EH (cell line): ENCODE results near the gene PDHA1.

Source experiments
- DNase-seq: peaks from one replicate; pipeline ENCODE4 v3.0.0-alpha.2; 2015; ENCODE audit warnings: low read depth

The PDHA1 gene

DNA sequence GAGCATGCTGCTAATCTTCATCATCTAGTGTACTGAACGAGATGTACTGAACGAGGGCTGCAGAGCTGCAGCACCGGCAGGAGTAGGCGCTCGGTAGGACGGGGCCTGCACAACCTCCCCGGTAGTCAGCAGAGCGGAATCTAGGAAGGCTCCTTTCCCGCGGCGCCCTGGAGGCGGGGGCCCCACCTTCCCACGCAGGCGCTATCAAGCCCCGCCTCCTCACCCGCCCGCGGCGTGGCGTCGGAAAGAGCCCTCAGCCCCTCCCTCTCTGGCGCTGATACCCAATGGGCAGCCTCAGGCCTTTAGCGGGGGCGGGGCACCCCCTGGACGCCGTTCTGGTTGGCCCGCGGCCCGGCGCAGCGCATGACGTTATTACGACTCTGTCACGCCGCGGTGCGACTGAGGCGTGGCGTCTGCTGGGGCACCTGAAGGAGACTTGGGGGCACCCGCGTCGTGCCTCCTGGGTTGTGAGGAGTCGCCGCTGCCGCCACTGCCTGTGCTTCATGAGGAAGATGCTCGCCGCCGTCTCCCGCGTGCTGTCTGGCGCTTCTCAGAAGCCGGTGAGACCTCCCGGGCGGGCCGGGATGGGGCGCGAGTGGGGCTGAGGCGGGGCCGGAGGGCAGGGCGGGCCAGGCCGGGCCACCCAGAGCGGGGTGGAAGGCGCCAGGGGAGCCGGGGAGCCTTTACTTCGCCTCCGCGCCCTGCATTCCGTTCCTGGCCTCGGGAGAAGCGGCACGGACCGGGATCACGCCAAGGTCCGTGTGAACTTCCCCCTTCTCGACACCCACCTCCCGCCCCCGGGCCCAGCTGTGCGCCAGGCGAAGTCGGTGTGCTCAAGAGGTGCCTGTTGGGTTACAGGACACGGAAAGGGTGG lies at the start of gene PDHA1:
PDHA1 (plus strand) TSS at position 393 of the 874 bp plus-strand sequence; CDS start at position 504, 111 bp downstream.
- DNase-seq = peak; percentile 92

DNA sequence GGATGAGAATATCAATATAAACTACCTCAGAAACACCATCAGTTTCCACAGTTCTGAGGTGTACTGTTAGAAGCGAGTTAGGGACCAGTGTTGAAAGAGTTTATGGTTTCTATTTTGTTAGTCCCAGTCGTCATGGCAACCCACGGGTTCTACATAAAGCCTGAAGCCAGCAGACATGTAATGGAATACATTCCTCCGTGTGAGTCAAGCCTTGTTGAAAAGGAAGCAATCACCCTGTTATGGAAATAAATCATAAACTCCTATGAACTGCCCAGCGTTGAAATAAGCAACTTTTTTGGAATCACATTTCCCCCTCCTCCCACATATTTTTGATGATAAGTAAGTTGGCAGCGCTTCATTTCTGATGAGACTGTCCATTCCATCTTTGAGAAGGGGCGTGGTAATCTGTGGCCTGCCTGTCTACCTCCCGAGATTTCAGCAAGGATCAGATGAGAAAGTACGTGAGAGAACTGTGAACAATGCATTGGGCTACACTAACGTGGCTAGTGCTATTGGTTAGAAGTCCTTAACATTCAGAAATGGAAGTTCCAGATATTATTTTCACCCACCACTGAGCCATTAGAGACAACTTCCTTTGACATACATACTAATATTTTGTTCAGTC lies 40.4 kb upstream of the PDHA1 start:
- DNase-seq = peak; percentile 66

DNA sequence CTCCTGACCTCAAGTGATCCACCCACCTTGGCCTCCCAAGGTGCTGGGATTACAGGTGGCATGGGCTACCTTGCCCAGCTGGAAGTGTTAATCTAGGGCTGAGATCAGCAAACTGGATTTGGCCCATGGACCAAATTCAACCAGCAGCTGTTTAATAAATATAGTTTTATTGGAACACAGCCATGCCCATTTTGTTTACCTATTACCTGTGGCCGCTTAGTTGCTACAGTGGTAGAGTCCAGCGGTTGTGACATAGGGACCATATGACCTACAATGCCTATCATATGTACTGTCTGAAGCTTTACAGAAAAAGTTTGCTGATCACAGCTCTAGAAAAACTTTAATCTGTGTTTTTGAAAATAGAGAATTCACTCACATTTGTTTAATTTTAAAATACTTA lies 17.2 kb upstream of the PDHA1 start:
- no peak for DNase-seq

GRCh38 chrX:19331831-19332230 lies 11.9 kb upstream of the PDHA1 start:
- DNase-seq = no peak

- DNase-seq = peak; percentile 50
These were observed 10.7 kb upstream of the PDHA1 start for GRCh38 chrX:19332983-19333382.

- peak; percentile 13 for DNase-seq
These were observed 8.6 kb upstream of the PDHA1 start for GRCh38 chrX:19334945-19335626.

DNA sequence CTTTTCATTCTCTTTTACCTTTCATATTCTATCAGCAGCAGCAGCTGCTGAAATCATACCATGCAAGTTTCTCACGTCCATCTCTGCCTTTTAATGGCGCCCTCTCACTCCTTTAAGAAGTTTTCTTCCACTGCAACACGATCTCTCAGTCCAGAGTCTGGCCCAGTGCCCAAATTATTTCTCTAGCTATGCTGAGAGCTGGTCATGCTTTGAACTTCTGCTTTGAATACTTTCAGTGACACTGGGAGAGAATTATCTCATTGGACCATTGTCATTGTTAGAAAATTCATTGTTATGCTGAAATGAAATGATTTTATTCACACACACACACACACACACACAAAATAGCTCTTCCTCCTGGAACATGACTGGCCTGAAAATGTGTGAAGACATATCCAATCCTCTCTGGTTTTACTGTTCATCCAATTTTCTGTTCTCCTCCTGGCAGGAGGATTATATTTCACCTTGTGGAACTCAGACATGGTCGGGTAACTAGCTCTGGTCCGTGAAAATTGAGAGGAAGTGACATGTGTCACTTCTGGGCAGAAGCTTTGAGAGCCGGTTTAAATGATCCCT lies 1.3 kb upstream of the PDHA1 start:
- DNase-seq = peak; percentile 51

DNA sequence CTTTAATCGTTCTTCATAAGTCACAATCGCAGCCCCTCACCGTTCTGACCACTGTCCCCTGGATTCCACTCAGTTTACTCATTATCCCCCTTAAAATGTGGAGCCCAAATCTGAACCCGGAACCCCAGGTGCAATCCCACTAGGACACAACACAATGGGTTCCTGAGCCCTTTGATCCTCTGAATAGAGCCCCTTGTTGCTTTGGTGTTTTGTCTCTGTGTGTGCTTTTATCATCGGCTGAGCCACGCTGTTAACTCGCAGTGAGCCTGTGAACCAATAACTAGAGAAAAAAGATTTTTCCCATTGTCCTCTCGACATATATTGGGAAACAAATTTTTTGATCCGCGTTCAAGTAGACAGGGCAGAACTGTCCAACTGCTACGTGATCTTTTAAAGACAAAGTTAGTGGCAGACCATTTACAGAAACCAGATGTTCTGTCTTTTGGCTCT lies 617 bp upstream of the PDHA1 start:
- no peak for DNase-seq

GRCh38 chrX:19344661-19345060 lies 934 bp downstream of the PDHA1 start:
- DNase-seq = no peak

GRCh38 chrX:19347916-19348315 lies 4.2 kb downstream of the PDHA1 start:
- DNase-seq = peak; percentile 46

DNA sequence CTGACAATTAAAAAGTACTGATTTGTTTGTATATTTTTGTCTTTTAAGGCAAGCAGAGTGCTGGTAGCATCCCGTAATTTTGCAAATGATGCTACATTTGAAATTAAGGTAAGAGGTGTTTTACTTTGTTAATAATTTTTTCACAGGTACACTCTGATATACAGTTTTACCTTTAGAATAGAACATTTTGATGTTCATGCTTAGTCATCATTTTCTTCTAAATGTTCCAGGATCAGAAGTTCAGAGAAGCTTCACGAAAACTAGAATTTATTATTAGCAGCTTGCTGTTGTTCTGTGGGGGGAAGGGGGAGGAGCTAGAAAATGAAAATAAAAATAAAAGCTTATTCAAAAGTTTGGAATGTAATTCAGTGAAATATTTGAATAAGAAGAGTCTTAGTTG lies 5.5 kb downstream of the PDHA1 start:
- DNase-seq = no peak

DNA sequence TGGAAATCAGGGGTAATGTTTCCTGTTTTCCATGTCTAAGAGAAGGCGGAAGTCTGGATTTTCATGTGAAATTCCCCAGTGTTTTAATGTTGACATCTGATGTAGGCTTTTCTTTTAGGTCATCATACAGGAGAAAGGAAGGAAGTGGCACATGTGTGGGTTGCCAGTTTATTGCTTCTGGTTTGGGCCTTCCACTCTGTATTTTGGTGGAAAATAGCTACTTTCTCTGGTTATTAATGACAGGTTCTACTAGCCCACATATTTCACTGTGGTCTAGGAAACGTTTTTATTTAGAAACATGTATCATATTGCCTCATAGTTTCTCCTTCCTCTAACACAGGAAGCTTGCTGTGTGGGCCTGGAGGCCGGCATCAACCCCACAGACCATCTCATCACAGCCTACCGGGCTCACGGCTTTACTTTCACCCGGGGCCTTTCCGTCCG lies 7.2 kb downstream of the PDHA1 start:
- no peak for DNase-seq

DNA sequence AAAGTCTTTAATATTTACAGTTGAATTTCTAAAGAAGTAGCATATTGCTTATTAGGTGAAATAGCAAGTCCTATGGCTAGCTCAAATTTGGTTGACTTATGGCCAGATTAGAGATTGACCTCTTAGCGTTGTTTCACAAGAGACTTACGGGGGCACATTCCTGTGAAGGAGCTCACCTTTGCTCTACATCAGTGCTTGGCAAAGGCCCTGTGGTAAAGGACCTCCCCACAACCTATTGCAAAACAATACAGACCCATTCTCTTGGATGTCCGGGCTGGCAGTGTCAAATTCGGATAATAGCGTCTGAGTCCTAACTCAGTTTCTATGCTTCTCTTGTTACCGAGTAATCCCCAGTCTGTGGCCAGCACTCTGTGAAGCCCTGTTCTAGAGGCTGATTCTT lies 10.9 kb downstream of the PDHA1 start:
- no peak for DNase-seq

DNA sequence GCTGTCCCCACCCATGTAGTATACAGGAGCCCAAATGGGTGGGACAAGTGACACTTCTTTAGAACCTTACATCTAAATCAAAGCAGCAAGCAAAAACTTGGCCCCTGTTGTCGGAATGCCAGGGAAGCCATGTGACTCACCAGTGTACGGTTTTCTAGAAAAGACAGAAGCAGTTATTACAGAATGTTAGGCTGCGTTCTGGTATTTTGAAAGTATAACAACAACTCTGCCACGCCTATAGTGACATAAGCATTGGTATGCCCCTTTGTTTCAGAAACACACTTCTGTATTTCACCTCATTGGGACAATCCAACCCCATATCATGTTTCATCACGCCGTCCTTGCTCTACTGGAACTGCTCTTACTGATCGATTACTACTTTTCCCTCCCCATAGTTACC lies 14.8 kb downstream of the PDHA1 start:
- DNase-seq = no peak

GRCh38 chrX:19360903-19361302 lies 17.2 kb downstream of the PDHA1 start:
- no peak for DNase-seq

DNA sequence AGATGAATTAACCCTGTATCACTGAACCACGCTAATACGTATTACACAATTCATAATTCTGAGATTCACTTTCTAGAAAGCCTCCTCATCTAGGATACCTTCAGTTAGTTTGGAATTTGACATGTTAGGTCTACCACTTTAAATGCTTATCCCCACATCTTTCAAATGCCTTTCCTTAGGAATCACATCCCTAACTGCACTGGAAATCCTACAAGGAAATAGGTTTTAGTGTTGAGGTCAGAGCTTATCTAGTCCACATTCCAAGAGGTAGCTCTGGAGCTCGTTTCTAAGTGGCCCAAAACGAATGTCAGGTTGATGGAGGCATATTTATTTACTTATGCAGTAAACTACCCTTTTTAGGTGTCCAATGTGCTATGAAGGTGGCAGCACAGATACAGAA lies 18.0 kb downstream of the PDHA1 start:
- DNase-seq = peak; percentile 34

DNA sequence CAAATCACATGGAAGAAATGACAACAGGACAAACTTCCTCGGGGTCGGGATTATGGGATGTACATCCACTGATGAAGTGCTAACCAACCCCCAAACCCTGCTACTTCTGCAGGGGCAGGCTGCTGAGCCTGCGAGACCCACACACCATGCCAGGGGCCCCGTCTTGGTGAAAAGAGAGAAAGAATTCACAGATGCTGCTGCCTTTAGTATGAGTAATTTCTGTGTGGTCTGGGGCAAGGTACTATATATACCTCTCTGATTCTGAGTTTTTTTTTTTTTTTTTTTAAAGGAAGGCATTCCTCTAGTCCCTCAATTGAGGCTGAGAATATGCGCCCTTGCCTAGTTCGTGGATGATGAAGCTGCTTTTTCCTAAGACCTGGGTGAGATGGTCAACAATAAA lies 24.8 kb downstream of the PDHA1 start:
- DNase-seq = peak; percentile 35

GRCh38 chrX:19370061-19370460 lies 26.3 kb downstream of the PDHA1 start:
- DNase-seq = peak; percentile 72

DNA sequence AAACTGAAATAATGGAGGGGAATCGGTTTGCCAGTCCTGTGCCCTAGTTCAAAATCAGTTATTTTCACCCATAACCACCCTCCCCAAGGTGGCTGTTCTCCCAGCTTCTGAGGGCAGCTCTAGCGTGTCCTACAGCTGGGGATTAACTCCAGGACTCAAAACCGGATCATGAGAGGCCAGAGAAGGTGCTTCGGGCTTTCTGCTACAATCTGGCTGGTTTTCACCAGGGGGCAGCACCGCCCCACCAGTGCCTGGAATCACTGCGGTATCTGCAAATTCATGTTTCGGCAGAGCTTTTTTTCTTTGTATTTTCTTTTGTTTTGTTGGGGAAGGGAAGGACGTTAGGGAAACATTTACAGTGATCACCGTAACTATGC lies 28.4 kb downstream of the PDHA1 start:
- DNase-seq = peak; percentile 67

GRCh38 chrX:19372547-19373331 lies 29.0 kb downstream of the PDHA1 start:
- DNase-seq = peak; percentile 13

DNA sequence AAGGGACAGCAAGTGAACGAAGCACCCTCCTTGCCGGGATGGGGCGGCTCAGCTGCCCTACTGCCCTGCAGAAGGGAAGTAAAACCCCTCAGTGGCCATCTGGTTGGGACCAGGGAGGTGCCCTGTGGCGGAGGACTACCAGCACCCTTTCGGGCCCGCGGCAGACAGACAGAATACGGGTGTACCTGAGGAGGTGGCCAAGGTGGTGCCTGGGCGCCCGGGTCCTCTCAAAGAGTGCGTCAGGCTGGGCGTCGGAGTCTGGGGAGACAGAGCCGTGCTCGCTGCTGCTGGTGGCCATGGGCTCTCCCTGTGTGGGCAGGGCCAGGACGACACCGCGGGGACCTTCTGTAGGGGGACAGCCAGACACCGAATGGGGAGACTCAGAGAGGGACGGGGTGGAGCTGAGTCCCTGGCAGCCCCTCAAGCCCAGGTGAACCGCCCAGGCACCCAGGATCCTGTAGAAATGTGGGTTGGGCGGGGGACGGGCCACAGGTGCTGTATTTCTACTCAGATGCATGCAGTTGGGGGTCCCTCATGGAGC lies 29.7 kb downstream of the PDHA1 start:
- no peak for DNase-seq
